PFSK-1 (cell line): ENCODE data around the gene VPS4B.

Experiments
- POLR2AphosphoS5 ChIP-seq: IDR thresholded peaks from 2 replicates; pipeline ENCODE4 v1.6.1; 2012; ENCODE audit warnings: low read depth, mild to moderate bottlenecking, control low read depth, low read length, moderate library complexity
- REST ChIP-seq, 2 experiments: IDR thresholded peaks; 2 replicates each; pipeline versions ENCODE4 v1.6.1 to v1.8.0; 2011 to 2012; ENCODE audit warnings: low read depth in 2 of 2, low read length in 2 of 2, control low read depth in 1 of 2, inconsistent platforms in 1 of 2, mild to moderate bottlenecking in 1 of 2, moderate library complexity in 1 of 2; ENCODE audit not compliant: insufficient read depth in 1 of 2
- SIN3A ChIP-seq: IDR thresholded peaks from 2 replicates; pipeline ENCODE4 v1.6.1; 2012; ENCODE audit warnings: mild to moderate bottlenecking, low read length, moderate library complexity, borderline replicate concordance; ENCODE audit not compliant: insufficient read depth
- TAF1 ChIP-seq: IDR thresholded peaks from 2 replicates; pipeline ENCODE4 v1.6.1; 2012; ENCODE audit warnings: low read length, control low read depth, borderline replicate concordance; ENCODE audit not compliant: insufficient read depth

- TF ChIP-seq REST (IDR thresholded peaks at IDR 0.05; ENCODE audit: insufficient read depth in 1 of 2, low read depth in 2 of 2, low read length in 2 of 2) = no peak
- TF ChIP-seq POLR2AphosphoS5 = no peak
- no peak for TF ChIP-seq TAF1
- no peak for TF ChIP-seq SIN3A
Measured at GRCh38 chr18:63467699-63468098, 45.4 kb upstream of the VPS4B start.
